Epithelial cell of prostate (primary cell): ENCODE data around the gene SH3RF1.

Source experiments
- DNase-seq: peaks from one replicate; pipeline ENCODE4 v3.0.0-alpha.2; 2011; ENCODE audit warnings: low read depth, low spot score
- H3K27ac ChIP-seq: fragments of 450-650 bp; 2 replicates; pipeline ENCODE4 v1.5.1; 2017; ENCODE audit warnings: mild to moderate bottlenecking

Gene SH3RF1

DNA sequence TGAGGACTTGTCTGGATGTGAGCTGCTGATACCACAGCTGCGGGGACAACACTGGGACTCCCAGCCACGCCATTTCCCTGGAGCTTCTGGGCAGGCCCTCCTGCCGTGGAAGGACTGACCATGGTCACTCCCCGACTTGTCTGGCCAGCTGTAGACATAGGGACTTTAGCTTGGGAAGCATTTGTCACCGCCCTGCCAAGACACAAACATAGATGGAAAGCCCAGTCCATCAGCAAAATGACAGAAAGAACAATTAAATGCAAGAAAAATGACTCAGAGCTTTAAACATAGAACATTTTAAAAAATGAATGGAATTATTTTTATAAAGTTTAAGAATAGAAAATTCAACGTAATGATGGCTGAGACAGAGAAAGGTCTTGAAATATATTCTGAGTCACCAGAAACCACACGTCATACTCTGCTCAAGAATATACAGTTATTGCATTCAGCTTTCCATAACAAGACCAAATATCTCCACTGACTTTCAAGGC is 153.1 kb downstream of the SH3RF1 start:
- no peak for DNase-seq
- peak overlapping the region; percentile 97 for H3K27ac ChIP-seq

DNA sequence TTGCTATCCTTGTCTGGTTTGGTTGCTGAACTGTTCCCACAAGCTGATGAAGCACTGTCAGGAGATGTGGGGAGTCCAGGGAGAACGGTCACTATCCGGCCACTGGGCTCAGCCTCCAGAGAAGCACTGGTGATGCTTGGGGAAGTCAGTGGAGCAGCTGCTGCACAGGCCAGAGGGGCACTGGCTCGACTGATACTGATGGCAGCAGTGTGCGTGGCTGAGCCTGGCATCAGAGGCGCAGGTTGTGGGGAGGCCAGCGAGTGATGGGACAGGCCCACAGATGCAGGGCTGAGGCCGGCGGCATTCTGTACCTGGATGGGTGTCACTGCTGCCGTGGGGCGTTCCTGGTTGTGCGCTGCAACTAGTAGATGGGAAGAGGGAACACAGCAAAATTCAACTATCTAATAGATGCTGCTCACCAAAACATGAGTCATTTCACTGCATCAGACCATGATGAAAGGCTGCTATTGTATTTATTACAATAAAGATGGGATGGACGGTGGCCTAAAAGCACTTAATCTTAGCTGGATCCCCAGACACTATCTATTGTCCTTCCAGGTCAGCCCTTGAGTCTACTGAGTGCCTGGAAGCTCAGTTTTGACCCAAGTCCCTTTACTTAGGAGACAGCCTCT is 154.4 kb downstream of the SH3RF1 start:
- H3K27ac ChIP-seq: peak overlapping the region; percentile 97
- peak; percentile 31 for DNase-seq

DNA sequence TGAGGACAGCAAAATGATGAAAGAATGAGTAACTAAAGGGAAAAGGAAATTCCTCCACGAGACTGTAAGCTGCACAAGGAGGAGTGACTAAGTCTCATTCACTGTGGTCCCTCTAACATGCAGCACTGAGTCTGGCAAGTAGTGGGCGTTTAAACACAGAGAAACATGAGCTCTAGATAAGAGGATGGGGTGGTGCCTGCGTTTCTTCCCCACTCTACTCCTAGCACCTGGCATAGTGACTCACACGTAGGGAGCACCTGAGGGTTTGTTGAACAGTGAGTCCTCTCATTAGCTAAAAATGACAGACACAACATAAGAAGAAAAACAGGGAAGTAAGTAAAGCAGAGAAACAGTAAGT is 154.9 kb downstream of the SH3RF1 start:
- peak; percentile 99 for DNase-seq
- peak overlapping the region; percentile 97 for H3K27ac ChIP-seq

- no peak for DNase-seq
- H3K27ac ChIP-seq: peak overlapping the region; percentile 97
Measured at GRCh38 chr4:169115144-169115896, 155.4 kb downstream of the SH3RF1 start.

GRCh38 chr4:169114341-169114974 is 156.3 kb downstream of the SH3RF1 start:
- DNase-seq: no peak
- peak overlapping the region; percentile 97 for H3K27ac ChIP-seq

DNA sequence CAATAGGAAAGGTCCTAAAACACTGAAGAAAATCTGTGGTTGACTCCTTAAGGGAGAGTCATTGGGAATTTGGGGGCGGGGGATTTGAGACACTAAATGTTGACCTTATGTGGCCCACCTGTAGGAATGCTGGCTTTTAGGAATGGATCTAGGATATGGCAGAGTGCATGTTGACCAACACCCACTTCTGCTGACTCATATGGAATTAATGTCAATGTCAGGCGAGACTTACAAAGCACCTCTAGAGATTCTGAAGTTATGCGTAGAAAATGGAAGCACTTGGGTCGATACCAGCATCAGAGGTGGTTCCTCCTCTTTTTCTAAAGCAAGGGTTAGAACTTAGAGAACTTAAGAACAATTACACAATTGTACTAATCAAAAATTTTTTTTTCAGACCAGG is 160.1 kb downstream of the SH3RF1 start:
- DNase-seq: no peak
- H3K27ac ChIP-seq: no peak overlapping the region

DNA sequence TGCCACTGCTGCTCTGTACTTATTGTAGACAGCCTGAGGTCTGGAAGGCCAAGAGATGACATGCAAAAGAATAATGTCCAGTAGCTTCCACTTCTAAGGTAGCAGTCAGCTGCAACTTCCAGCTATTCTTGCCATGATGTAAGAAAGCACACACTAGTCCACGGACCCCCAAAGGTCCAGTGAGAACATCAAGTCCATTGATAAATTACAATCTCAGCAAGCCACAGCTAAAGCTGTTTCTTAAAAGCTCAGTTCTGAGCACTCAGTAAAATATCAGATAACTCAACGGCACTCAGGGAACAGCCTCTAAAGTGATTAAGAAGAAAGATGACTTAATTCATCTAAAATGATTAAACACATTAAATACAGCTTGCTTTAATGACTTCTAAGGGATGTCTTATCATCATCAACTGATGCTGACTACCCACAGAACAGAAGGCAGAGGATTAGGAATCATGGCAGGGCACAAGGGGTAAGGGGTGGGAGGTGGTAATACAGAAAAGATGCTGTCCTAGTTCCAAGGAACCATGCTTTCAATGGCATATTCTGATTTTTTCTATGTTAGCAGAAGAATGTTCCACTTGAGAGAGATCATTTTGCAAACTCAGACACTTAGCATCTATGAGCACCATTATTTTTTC is 161.6 kb downstream of the SH3RF1 start:
- no peak overlapping the region for H3K27ac ChIP-seq
- DNase-seq: no peak

- H3K27ac ChIP-seq: no peak overlapping the region
- DNase-seq: no peak
Measured at GRCh38 chr4:169108303-169108702, 162.5 kb downstream of the SH3RF1 start.

DNA sequence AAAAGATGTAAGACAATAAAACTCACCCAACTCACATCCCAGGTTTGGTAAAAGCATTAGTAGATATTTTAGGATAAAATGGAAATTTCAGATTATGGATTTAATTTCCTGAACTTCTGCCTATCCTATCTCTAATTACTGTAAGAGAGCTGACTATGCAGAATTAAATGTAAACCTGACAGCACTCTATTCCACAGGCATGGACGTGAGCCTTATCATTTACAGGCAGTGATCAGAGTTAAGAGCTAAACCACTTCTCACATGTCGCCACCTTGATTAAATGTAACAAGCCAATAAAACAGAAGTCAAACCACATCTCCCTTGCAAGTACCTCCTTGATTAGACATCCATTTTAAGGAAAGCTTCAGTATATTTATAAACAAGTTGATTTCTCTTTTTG is 163.2 kb downstream of the SH3RF1 start:
- H3K27ac ChIP-seq: peak overlapping the region; percentile 36

GRCh38 chr4:169106696-169107229 is 164.0 kb downstream of the SH3RF1 start:
- no peak for DNase-seq
- peak overlapping the region; percentile 36 for H3K27ac ChIP-seq

More for the DNA sequence above, 163.2 kb downstream of the SH3RF1 start:
- no peak for DNase-seq

GRCh38 chr4:169105620-169106019 is 165.1 kb downstream of the SH3RF1 start:
- no peak overlapping the region for H3K27ac ChIP-seq
- no peak for DNase-seq

GRCh38 chr4:169103966-169104412 is 166.8 kb downstream of the SH3RF1 start:
- no peak for DNase-seq
- H3K27ac ChIP-seq: no peak overlapping the region

- H3K27ac ChIP-seq: no peak overlapping the region
- no peak for DNase-seq
Measured at GRCh38 chr4:169102026-169102425, 168.7 kb downstream of the SH3RF1 start.

DNA sequence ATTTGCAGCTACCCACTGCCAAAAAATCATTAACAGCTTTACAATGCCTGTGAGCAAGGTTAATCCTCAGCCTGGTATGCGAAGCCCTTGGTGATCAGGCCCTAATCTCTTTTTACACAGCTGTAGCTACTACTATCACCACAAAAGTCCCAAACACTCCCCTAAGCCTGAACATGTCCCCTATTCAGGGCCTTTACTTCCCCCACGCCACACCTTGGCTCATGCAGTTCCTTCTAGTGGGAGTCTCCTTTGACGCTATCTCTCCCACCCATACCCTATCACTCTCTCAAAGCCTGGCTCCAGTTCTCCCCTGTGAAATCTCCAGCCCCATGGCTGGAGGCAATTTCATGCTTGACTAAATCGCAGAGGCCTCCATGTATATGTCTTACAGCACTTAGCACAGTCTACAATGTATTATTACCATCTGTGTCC is 170.1 kb downstream of the SH3RF1 start:
- DNase-seq: no peak
- no peak overlapping the region for H3K27ac ChIP-seq

DNA sequence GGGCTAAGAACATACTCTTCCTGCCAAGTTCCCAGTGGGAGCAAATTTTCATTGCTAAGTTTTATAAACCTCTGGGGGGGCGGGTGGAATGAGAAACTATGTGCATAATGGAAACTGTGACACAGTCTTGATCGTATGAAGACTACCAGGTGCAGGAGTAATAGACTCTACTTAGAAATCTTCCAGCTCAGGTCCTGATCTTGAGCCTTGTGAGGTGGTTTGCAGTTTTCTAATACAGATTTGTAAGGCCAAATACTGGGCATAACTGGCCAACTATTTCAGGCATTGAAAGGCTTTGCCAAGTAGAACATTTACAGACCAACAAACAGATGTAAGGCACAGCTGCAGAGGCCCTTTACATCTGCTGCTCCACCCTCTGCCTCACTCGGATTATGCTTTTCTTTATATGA is 171.0 kb downstream of the SH3RF1 start:
- H3K27ac ChIP-seq: no peak overlapping the region
- no peak for DNase-seq

- H3K27ac ChIP-seq: peak overlapping the region; percentile 27
- no peak for DNase-seq
Measured at GRCh38 chr4:169098969-169099690, 171.6 kb downstream of the SH3RF1 start.

DNA sequence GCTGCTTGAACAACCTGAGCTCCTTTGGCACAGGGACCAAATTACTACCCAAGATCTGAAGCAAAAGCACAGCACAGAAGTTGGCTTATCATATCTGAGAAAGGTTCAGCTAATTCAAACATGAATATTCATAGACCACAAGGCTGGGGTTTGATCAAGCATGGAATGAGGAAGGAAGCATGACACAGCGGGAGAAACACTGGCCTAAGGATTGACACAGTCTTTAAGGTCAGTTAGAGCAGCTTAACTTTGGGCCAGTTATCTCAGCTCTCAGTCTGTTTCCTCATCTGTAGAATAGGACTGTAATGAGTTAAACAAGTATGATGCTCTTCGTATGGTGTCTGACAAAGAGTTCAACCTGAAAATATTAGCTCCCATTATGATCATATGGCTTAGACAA is 172.2 kb downstream of the SH3RF1 start:
- H3K27ac ChIP-seq: peak overlapping the region; percentile 27
- no peak for DNase-seq

- no peak for DNase-seq
- H3K27ac ChIP-seq: peak overlapping the region; percentile 27
Measured at GRCh38 chr4:169098054-169098497, 172.7 kb downstream of the SH3RF1 start.

DNA sequence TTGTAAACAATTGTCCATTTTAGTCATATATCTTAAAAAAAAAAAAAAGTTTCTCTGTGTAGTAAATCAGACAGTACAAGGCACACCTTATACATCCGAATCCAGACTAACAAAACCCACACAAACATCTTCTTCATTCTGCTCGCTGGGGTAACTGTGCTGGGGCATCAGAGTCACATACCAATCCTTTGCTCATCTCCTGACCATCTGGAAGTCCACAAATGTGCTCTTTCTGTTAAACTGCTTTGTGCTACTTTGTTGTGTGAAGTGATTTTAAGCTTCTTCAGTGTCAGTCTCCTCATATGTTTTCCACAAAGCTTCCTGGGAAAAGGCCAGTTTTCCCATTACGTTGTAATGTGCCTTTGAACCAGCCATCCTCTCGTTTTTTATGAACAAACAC is 174.5 kb downstream of the SH3RF1 start:
- no peak overlapping the region for H3K27ac ChIP-seq
- DNase-seq: no peak
